ENCODE measurements around the gene KMT2E.
"Not testable (repeated sequence)": the region's sequence is repeated elsewhere in the genome, so short reads cannot be mapped to it uniquely, and the experiment has no call there.

Gene KMT2E

GRCh38 chr7:104983076-104983577, 30.9 kb upstream of the KMT2E start:
- no peak for DNase-seq (ENCODE audit: low spot score)
- no peak for TF ChIP-seq CTCF (IDR thresholded peaks at IDR 0.05; ENCODE audit: extremely low read depth, insufficient read depth, missing control alignments)
- in situ Hi-C loops (cut with MboI; ENCODE audit: low pct_unique_long_range_greater_than_20kb, low sequenced_read_pairs, unreplicated experiment), result no loop called here

- peak; percentile 47 for TF ChIP-seq CTCF (IDR thresholded peaks at IDR 0.05; ENCODE audit: extremely low read depth, insufficient read depth, missing control alignments)
- in situ Hi-C loops (cut with MboI; ENCODE audit: low pct_unique_long_range_greater_than_20kb, low sequenced_read_pairs, unreplicated experiment), result no loop called here
- peak; percentile 81 for DNase-seq (ENCODE audit: low spot score)
Observed at GRCh38 chr7:104983578-104984539, 30.1 kb upstream of the KMT2E start.

DNA sequence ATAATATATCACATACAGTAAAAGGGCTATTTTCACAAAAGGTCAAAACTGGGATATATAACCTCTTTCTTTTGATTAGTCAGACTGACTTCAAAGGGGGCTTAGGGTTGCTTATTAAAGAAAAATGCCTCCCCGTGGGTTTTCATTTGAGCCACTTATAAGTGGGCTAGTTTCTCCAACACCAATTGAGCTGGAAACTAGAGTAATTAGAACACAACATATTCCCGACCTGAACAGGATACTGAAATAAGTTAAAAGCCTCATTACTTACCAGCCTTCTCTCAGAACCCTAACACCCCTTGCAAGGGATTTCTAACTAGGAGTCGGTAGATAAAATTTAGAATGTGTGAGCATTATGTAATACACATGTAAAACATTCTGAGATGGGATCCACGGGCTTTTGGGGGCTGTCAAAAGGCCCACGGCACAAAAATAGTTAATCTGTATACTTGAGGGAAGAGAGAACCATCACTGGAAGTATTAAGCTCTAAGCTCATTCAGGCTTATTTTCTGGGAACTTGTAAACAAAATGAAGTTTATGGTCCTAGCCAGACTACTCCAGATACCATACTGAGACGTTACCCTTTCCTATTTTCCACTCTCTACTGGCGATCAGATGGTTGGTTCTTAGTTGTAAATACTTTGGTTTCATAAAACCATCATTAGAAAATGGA, 29.3 kb upstream of the KMT2E start:
- in situ Hi-C loops (cut with MboI; ENCODE audit: low pct_unique_long_range_greater_than_20kb, low sequenced_read_pairs, unreplicated experiment), result no loop called here
- DNase-seq (ENCODE audit: low spot score), result no peak
- TF ChIP-seq CTCF (IDR thresholded peaks at IDR 0.05; ENCODE audit: extremely low read depth, insufficient read depth, missing control alignments), result no peak

DNA sequence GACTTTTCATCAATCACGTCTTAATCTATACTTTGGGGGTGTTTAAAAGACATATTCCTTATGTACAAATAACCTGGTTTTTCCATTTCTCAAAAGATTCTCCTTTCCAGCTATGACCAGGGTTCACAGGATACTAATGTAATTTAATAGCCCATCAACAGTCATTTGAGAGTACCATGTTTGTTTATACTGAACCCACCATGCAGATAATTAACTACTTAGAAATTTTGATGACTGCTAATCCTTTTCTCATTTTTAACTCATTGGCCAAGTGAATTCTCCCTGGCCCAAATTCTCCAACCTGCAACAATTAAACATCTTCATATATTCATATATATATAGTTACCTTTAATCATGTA, 28.8 kb upstream of the KMT2E start:
- TF ChIP-seq CTCF (IDR thresholded peaks at IDR 0.05; ENCODE audit: extremely low read depth, insufficient read depth, missing control alignments), result no peak
- DNase-seq (ENCODE audit: low spot score), result no peak
- in situ Hi-C loops (cut with MboI; ENCODE audit: low pct_unique_long_range_greater_than_20kb, low sequenced_read_pairs, unreplicated experiment), result no loop called here

DNA sequence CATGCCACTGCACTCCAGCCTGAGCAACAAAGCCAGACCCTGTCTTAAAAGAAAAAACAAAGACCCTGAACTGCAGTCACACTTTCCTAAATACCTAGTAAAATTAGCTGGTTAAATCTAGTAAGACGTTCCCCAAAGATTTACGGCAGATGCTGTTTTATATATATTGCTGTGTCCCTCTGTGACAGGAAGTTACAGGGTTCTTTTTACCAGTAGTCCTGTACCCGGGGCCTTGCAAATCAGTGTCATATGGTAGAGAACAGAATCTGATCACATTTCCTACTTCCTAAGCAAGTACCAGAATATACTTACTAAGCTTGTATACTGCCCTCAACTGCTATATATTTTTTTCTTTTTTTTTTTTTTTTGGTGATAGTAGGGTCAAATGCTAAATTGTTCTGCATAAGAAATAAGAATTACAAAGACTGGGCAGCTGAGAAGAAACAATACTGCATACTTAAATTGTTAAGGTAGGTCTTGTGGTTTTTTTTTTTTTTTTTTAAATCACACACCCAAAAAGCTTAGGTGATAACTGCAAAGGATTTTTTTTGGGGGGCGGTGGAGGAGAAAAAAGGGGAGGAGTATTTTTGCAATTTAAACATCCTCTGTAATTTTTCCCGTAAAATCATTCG, 27.3 kb upstream of the KMT2E start:
- no peak for TF ChIP-seq CTCF (IDR thresholded peaks at IDR 0.05; ENCODE audit: extremely low read depth, insufficient read depth, missing control alignments)
- no peak for DNase-seq (ENCODE audit: low spot score)
- in situ Hi-C loops (cut with MboI; ENCODE audit: low pct_unique_long_range_greater_than_20kb, low sequenced_read_pairs, unreplicated experiment), result no loop called here

DNA sequence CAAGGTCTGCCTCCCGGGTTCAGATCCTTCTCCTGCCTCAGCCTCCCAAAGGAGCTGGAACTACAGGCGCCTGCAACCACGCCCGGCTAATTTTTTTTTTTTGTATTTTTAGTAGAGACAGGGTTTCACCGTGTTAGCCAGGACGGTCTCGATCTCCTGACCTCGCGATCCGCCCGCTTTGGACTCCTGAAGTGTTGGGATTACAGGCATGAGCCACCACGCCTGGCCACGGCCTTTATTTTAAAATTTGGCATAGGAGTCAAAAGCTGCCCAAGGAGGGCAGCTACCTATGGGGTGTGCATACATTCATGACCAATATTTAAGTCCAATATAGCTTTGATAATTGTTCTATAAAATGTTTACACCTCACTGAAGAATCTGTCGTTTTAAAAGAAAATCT, 26.6 kb upstream of the KMT2E start:
- in situ Hi-C loops (cut with MboI; ENCODE audit: low pct_unique_long_range_greater_than_20kb, low sequenced_read_pairs, unreplicated experiment); DNase-seq (ENCODE audit: low spot score): not testable (repeated sequence)
